Stimulated activated CD4-positive, alpha-beta T cell treated with anti-CD3 and anti-CD28 coated beads, Interleukin-4, amount 100 ng/mL, for 48 hours (primary cell): ENCODE measurements around the gene CERS2.

ENCODE experiments used
- DNase-seq, 2 donors: peaks; one replicate each; pipeline ENCODE4 v3.0.0-alpha.2; 2020; ENCODE audit warnings: low read depth in 2 of 2

CERS2 gene

GRCh38 chr1:150997126-150997872, 22.7 kb upstream of the CERS2 start:
- DNase-seq = no peak

GRCh38 chr1:150995896-150996295, 21.3 kb upstream of the CERS2 start:
- no peak for DNase-seq

GRCh38 chr1:150995460-150995859, 20.8 kb upstream of the CERS2 start:
- DNase-seq = no peak

- no peak for DNase-seq
Measured at GRCh38 chr1:150994248-150994647, 19.6 kb upstream of the CERS2 start.

DNA sequence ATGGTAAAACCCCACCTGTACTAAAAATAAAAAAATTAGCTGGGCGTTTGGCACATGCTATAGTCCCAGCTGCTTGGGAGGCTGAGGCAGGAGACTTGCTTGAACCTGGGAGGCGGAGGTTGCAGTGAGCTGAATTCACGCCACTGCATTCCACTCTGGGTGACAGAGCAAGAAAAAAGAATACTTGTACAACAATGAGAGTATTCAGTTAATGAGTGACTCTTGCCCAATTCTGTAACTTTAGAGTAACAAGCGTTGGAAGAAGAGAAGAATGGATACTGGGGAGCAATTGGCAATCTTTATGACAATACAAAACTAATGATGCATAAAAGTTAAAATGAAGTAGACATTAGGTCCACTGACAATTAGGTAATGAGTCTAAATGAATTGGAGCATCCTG, 18.0 kb upstream of the CERS2 start:
- DNase-seq = no peak

- DNase-seq = no peak
Measured at GRCh38 chr1:150987924-150988323, 13.3 kb upstream of the CERS2 start.

GRCh38 chr1:150985179-150985825, 10.7 kb upstream of the CERS2 start:
- no peak for DNase-seq

DNA sequence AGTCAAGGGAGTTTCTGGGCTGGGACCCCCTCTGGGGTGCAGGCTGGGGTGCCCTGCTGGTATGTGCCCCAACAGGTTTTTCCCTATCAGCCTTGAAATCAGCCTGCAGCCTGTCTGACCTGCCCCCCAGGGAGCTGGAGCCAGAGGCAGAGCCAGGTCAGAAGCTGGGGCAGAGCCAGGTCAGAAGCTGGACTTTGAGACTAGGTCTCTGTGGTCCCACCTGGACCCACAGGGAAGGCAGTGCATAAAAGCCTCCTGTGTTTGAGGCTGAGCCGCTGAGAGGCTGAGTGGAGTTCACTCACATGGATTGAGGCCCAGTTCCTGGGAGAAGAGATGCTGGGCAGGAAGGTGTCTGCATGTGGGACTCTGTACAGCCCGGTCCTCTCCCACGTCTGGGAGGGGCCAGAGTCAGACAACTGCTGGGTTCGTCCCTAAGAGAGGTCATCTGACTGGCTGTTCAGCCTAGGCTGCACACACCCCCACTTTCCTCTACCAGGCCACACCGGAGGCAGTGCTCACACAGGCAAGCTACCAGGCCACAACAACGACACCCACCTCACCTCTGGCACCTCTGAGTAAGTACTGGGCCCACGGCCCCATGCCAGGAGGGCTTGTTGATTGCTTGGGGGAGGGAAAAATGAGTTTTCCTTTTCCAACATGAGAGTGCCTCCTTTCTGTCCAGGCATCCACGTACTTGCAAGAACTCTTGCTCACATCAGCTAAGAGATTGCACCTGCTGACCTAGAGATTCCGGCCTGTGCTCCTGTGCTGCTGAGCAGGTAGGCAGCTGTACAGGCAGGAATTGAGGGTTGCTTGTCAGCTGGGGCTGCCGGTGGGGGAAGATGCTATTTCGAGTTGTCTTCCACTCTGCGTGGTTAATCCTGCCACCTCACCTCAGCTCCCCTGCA, 7.4 kb upstream of the CERS2 start, which contains the start of gene ANXA9:
Gene ANXA9 (plus strand): TSS at position 488 of the 908 bp plus-strand sequence. CDS start 814 bp downstream, outside the sequence.
- DNase-seq = no peak

DNA sequence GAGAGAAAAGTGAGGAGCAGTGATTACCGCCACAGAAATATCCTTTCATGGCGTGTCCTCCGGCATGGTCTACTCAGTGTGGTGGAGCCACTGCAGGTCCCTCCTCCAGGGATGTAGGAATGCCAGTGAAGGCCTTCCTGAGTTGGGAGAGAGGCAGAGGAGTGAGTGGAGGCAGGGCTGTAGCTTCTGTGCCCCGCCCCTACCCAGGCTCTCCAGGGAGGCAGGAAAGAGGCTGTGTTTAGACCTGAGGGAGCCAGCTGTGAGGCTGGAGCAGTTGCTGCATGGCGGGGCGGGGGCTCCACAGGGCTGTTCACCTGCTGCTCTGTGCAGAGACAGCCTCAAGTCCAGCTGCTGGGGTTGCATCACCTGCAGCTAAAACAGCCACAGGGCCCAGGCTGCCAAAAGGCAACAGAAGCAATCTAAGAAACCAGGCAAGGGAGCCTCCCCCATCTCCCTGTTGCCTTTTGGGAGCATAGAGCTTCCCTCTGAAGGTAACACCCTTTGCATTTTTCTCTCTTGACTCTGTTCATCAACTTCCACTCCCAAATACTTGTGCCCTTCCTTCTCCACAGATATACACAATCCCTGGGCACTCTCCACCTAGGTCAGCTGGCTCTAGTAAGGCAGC, 6.7 kb upstream of the CERS2 start:
- DNase-seq = no peak

- peak; percentile 81 to 86 for DNase-seq
Measured at GRCh38 chr1:150979092-150980056, 4.7 kb upstream of the CERS2 start.

DNA sequence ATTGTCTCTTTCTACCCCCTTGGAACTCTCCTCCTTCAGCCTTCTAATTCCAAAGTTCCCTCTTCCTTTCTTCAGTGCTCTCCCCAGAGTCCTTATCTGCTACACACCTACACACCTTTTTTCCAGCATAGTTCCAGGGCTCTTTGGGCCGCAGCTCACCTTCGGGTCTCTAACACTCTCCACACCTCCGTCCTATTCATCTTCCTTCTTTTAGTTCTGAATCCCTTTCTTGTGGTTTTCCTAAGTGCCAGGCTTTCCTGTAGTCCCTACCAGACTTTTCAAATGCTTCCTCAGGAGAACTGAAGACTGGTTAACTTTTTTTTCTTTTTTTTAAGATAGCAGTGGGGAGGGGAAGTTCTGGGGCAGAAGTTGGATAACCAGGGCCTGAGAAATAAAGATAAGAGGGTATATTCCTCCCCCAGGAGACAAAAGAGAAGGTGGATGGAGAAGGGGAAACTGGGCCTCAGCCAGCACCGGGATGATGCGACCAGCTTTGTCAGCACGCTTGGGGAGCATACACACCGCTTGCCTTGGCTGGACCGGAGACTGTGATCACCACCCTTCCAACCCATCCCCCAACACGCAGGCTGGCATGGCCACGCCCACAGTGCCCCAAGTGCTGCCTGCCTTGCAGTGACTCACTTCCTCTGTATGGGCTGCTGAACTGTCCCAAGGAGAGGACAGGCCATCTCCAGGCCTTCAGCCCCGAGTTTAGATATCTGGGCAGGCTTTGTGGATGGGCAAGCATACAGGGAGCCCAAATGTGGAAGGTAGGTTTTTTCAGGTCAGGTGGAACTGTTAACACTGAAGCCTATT, 2.5 kb upstream of the CERS2 start:
- peak; percentile 58 to 69 for DNase-seq

GRCh38 chr1:150976401-150976821, 1.8 kb upstream of the CERS2 start:
- DNase-seq = no peak

DNA sequence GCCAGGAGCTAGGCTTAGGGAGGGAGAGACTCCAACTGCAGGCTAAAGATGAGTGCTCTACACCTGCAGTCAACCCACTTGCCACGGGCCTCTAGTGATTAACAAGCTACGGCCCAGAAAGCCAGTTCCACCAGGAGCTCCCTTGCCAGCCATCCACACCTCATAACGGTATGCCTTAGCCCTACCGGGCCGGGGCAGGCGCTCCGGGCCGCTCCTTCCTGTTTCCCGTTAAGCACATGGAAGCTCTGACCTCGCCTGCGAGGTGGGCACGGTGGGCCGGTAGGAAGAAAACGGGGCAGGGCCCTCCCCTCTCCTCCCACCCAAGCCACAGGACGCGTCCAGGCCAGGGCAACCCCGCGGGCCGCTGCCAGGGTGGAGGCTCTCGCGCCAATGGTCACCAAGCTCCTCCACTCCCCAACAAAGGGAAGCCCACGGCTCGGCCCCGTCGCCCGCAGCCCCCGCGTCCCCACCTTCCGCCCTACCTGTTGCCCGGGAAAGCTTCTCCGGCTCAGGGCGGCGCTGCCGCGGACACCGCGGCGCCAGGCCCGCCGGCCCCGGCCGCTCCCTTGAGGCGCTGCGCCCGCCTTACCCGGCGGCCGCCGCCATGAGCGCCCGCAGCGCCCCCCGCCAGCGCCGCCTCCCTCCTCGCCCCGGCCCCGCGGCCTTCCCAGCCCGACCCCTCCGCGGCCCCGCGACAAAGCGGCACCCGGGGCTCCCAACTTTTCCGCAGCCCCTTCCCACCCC, 627 bp downstream of the CERS2 start:
- DNase-seq = peak in 1 of 2 donors; percentile 23

DNA sequence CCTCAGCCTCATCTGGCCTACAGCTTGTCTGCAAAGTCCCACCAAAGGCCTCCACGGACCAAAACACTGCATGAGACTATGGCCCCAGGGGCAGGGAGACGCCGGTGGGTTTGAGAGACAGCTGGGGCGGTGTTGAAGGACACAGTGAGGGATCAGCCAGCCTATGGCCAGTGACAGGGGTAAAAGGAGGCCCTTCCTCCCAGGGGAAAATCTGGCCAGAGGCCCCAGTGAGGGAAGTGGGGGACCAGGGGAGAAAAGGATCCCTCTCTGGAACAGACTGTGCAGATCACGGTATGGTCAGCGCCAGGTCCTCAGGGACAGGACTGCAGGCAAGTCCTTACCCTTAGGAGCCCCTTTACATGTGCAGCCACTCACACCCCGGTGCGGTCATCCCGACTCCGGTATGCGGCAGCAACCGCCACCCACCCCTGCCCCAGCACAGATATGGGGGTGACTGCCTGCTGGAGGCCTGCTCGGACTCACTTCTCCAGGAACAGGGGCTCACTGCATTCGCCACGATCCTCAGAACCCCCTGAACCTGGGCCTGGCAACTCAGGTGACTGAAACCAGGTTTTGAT, 1.3 kb downstream of the CERS2 start:
- no peak for DNase-seq

- DNase-seq = no peak
Measured at GRCh38 chr1:150972417-150972940, 2.2 kb downstream of the CERS2 start.

GRCh38 chr1:150971583-150972416, 2.8 kb downstream of the CERS2 start:
- DNase-seq = no peak

- no peak for DNase-seq
Measured at GRCh38 chr1:150970808-150971582, 3.6 kb downstream of the CERS2 start.
